ENCODE measurements around the gene ADCY3.

ADCY3 gene

DNA sequence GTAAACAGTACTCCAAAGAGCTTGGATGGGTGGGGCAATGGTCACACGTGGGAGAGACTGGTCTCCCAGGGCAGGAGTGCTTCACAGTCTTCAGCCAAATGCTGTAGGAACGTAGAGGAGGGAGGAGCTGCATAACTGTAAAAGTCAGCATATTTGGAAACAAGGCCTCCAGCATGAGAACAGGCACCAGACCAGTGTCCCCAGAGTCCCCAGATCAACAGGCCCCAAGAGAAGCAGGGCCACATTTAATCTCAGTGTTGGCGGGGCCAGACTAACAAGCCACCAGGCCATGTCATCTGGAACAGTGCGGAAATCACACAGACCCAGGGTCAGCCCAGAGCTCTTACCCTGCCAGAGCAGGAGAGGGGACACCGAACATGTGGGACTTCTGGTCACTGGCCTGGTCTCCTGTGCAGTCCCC is 63.2 kb downstream of the ADCY3 start:
- DNase-seq (no peak), ATAC-seq (ENCODE audit: insufficient read depth, low read depth) (no peak)
- TF ChIP-seq EZH2 (IDR thresholded peaks at IDR 0.05; ENCODE audit: borderline replicate concordance, low read depth, low read length, severe bottlenecking), result no peak
- TF ChIP-seq, protein P1, sequence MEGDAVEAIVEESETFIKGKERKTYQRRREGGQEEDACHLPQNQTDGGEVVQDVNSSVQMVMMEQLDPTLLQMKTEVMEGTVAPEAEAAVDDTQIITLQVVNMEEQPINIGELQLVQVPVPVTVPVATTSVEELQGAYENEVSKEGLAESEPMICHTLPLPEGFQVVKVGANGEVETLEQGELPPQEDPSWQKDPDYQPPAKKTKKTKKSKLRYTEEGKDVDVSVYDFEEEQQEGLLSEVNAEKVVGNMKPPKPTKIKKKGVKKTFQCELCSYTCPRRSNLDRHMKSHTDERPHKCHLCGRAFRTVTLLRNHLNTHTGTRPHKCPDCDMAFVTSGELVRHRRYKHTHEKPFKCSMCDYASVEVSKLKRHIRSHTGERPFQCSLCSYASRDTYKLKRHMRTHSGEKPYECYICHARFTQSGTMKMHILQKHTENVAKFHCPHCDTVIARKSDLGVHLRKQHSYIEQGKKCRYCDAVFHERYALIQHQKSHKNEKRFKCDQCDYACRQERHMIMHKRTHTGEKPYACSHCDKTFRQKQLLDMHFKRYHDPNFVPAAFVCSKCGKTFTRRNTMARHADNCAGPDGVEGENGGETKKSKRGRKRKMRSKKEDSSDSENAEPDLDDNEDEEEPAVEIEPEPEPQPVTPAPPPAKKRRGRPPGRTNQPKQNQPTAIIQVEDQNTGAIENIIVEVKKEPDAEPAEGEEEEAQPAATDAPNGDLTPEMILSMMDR (IDR thresholded peaks at IDR 0.05; ENCODE audit: borderline replicate concordance, extremely low read depth, low read length, poor library complexity, severe bottlenecking), result no peak
- Histone ChIP-seq H3K27ac (ENCODE audit: low read length) (no peak overlapping the region), H4K20me1 (ENCODE audit: insufficient read depth, low read length) (peaks cover 31% of the 10 kb centered on the region), H3K4me2 (ENCODE audit: insufficient read depth, low read length) (no peak overlapping the region), H3K9ac (ENCODE audit: low read depth, low read length) (no peak overlapping the region), H2AFZ (ENCODE audit: low read depth, low read length) (no peak overlapping the region), H3K79me2 (ENCODE audit: insufficient read depth, low read length) (peaks cover 13% of the 10 kb centered on the region; the same call in 1 of the 2 replicates), H3K4me1 (ENCODE audit: insufficient read depth, low read length) (no peaks in the 10 kb centered on the region), H3K27me3 (ENCODE audit: insufficient read depth, low read length, poor library complexity) (no peaks in the 10 kb centered on the region), H3K4me3 (ENCODE audit: low read depth in 1 of 2, low read length in 2 of 2) (no peak overlapping the region), H3K36me3 (ENCODE audit: insufficient read depth, low read length) (peaks cover 73% of the 10 kb centered on the region), H3K9me3 (ENCODE audit: insufficient read depth, low read length, severe bottlenecking) (no peaks in the 10 kb centered on the region)

DNA sequence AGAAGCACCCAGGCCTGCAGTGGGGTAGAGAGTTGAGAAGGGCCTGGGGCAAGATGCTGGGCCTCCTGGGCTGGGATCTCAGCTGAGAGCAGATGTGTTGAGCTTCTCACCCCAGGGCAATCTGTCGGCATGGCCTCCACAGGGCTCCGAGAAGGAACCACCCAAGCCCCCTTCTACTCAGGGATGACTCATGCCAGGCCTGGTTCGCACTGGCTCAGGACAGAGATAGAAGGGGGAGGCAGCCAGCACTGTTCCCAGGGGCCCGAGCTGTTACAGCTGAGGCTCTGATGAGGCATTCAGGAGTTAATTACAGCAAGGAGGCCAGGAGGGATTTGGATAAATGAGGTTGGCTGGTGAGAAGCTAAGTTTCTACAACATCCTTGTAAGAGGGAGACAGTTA is 64.3 kb downstream of the ADCY3 start:
- Histone ChIP-seq H3K36me3 (ENCODE audit: insufficient read depth, low read length) (peaks cover 72% of the 10 kb centered on the region), H4K20me1 (ENCODE audit: insufficient read depth, low read length) (peaks cover 28% of the 10 kb centered on the region), H3K4me2 (ENCODE audit: insufficient read depth, low read length) (no peak overlapping the region), H3K9ac (ENCODE audit: low read depth, low read length) (no peak overlapping the region), H3K79me2 (ENCODE audit: insufficient read depth, low read length) (peaks cover 13% of the 10 kb centered on the region; the same call in 1 of the 2 replicates), H3K4me1 (ENCODE audit: insufficient read depth, low read length) (no peaks in the 10 kb centered on the region), H2AFZ (ENCODE audit: low read depth, low read length) (no peak overlapping the region), H3K27ac (ENCODE audit: low read length) (no peak overlapping the region), H3K9me3 (ENCODE audit: insufficient read depth, low read length, severe bottlenecking) (no peaks in the 10 kb centered on the region), H3K4me3 (ENCODE audit: low read depth in 1 of 2, low read length in 2 of 2) (no peak overlapping the region), H3K27me3 (ENCODE audit: insufficient read depth, low read length, poor library complexity) (no peaks in the 10 kb centered on the region)
- TF ChIP-seq EZH2 (IDR thresholded peaks at IDR 0.05; ENCODE audit: borderline replicate concordance, low read depth, low read length, severe bottlenecking), result no peak
- TF ChIP-seq, protein P1 (IDR thresholded peaks at IDR 0.05; ENCODE audit: borderline replicate concordance, extremely low read depth, low read length, poor library complexity, severe bottlenecking), result no peak
- ATAC-seq (ENCODE audit: insufficient read depth, low read depth) (no peak), DNase-seq (no peak)

DNA sequence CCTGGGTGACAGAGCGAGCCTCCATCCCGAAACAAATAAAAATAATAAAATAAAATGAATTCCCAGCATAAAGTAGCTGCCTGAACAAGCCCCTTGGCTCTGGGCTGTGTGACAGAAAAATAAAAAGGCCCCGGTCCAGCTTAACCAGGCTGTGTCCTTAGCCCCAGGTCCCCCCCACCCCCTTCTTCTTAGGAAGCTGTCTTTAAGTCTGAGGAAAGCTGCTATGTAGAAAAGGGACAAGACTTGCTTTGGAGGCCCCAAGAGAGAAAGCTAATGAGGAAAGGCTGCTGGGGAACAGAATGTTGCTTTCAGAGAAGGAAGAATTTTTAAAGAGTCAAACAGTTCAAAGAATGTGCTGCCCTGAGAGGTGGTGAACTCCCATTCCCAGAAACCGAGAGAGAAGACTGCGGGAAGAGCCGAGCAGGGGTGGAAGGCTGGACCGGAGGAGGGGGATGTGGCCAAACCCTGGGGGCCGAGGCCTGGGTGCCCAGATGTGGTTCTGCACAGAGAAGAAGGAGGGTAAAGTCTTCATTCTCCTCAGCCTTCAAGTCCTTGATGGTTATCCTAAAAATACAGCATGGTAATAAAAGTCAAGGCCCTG is 64.9 kb downstream of the ADCY3 start:
- ATAC-seq (ENCODE audit: insufficient read depth, low read depth) (no peak), DNase-seq (no peak)
- Histone ChIP-seq H3K9me3 (ENCODE audit: insufficient read depth, low read length, severe bottlenecking) (no peaks in the 10 kb centered on the region), H3K4me3 (ENCODE audit: low read depth in 1 of 2, low read length in 2 of 2) (no peak overlapping the region), H3K4me1 (ENCODE audit: insufficient read depth, low read length) (no peaks in the 10 kb centered on the region), H2AFZ (ENCODE audit: low read depth, low read length) (no peak overlapping the region), H3K27me3 (ENCODE audit: insufficient read depth, low read length, poor library complexity) (no peaks in the 10 kb centered on the region), H3K79me2 (ENCODE audit: insufficient read depth, low read length) (peaks cover 13% of the 10 kb centered on the region; the same call in 1 of the 2 replicates), H4K20me1 (ENCODE audit: insufficient read depth, low read length) (peaks cover 26% of the 10 kb centered on the region), H3K36me3 (ENCODE audit: insufficient read depth, low read length) (peaks cover 70% of the 10 kb centered on the region), H3K9ac (ENCODE audit: low read depth, low read length) (no peak overlapping the region), H3K4me2 (ENCODE audit: insufficient read depth, low read length) (no peak overlapping the region), H3K27ac (ENCODE audit: low read length) (no peak overlapping the region)
- TF ChIP-seq, protein P1 (IDR thresholded peaks at IDR 0.05; ENCODE audit: borderline replicate concordance, extremely low read depth, low read length, poor library complexity, severe bottlenecking), result no peak
- TF ChIP-seq EZH2 (IDR thresholded peaks at IDR 0.05; ENCODE audit: borderline replicate concordance, low read depth, low read length, severe bottlenecking), result no peak

All from DND-41 (cell line).